HG03045 (cell line): ENCODE measurements around the gene VGF.
"Not testable (repeated sequence)": the region's sequence is repeated elsewhere in the genome, so short reads cannot be mapped to it uniquely, and the experiment has no call there.

ENCODE experiments used
- ATAC-seq: cut with Tn5 transposase; IDR thresholded peaks from one replicate; pipeline ENCODE4 v1.9.1; 2021; ENCODE audit warnings: mild to moderate bottlenecking, moderate library complexity; ENCODE audit not compliant: unreplicated experiment

VGF gene

DNA sequence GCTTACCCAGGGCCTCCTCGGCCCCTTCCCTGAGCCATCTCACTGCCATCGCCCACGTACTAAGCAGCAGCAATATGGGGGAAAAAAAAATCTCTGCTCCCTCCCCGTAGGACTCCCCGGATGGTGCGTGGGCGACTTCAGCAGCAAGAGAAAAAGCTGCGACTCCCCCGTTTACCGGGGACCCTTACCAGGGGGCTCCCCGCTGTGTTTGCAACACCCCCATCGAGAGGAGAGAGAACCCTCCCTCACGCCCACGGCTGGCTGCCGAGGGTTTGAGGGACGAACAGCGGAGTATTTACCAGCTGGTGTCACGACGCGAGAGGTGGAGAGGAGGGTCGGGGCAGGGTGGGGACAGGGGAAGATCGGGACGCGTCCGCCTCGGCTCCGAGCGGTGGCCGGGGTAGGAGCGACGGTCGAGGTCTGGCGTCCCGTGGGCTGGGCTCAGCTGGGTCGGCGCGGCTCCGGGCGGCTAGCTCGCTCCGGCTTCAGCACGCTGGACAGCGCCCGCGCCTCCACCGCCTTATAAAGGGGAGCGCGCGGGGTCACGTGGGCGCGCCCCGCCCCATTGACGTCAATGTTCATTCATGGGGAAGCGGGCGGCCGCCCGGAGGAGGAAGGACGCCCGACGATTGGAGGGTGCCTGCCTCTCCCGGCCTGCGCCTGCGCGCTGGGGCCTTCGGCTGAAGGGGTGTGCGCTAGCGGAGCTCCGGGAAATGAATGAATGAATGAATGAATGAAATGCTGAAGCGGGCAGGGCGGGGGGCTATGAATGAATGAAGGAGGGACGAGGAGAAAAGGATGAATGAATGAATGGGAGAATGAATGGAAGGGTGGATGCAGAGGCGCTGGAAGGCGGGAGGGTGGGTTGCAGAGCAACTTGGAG is at the start of gene VGF:
Gene VGF, minus strand, starts transcription at position 495 of the 883 bp plus-strand sequence. CDS start 726 bp downstream, outside the sequence.
- ATAC-seq = peak; percentile 78

DNA sequence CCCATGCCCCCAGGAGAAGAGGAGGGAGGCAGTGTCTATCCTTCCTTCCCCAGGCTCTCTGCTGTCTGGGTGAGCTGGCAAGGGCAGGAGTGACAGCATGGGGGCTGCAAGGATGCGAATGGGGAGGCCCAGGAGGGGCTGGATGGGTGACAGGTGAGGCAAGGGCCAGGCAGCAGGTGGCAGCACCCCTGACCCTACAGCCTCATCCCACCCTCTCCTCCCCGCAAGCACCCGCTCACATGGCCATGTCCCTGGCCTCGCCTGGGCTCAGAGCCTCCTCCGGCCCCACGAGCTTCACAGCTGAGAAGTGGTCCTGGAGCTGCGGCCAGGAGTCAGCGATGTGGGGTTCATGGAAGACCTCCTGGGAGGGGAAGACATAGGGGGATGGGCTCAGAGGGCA is 46.6 kb upstream of the VGF start:
- ATAC-seq = no peak

DNA sequence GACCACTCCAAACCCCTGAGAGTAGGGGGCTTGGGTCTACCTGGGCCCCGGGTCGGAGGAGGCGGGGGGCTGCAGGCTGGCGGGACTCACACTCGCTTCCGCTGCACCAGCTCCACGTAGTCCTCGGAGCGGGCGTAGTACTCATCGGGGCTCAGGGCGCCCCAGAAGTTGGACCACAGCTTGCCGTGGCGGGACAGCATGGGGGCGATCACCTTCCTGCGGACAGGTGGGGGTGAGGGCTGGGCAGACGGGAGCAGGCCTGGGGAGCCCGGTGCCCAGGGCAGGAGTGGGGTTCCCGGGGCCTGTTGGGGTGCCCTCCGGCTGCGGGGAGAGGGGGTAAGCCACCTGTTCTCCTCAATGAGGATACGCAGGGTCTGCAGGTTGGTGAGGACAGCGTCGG is 46.1 kb upstream of the VGF start:
- ATAC-seq = no peak

DNA sequence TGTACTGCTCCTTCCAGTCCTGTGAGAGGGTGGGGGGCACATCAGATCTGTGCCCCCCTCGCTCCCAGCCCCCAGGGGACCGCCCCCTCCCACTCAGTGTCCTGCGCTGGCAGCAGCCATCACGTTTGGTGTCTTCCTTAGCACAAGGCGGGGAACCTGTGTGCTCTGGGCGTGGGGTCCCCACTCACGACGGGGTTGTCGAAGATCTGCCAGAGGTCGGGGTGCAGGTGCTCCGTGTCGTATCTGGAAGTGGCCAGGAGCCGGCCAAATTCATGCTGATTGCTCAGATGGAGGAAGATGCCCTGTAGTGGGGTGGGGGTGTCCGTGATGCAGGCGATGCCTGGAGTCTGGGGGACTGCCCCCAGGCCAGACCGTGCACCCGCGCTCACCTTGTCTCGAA is 44.8 kb upstream of the VGF start:
- no peak for ATAC-seq

DNA sequence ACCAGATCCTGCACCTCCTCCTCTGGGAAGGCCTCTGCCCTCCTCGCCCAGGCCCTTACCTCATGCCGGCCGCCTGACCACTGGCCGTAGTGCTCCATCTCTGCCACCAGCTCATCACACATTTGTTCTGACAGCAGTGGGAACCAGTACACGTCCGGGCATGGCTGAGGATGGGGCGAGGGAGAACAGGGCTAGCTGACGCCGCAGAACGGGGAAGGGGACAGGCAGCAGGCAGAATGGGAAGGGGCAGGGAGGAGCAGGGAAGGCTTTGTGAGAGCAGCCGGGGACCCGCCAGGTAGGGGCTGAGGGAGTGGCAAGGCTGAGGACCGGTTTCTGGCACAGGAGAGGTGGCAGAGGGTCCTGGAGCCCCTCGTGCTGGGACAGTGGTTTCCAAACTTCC is 43.4 kb upstream of the VGF start:
- no peak for ATAC-seq

DNA sequence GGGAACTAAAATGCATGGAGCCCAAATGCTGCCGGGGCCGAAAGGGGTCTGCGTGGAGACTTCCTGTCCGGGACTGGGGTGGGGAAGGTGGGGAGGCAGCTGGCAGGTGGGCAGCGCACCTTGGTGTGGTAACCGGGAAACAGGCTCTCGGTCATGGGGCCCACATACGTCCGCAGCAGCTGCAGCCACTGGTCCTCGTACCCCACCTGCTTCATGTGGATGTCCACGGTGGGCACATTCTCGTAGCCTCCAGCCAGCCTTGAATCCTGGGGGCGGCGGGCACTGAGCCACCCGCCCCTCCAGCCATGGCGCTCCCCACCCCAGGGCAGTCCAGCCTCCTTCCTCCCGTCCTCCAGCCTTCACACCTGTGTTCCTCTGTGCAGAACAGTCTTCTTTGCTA is 42.1 kb upstream of the VGF start:
- ATAC-seq = no peak

DNA sequence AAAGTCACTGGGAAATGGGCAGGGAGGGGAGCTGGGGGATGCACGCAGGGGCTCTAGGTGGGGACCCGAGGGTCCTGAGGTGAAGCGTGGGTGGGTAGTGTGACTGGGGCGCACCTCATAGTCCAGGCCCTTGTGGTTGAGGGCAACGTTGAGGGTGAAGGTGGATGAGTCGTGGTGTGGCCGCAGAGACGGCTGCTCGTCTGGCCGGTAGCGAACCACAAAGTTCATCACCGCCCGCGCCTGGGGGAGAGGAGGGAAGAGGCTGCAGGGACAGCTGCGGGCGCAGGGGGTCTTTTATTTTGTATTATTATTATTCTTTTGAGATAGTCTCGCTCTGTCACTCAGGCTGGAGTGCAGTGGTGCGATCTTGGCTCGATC is 41.3 kb upstream of the VGF start:
- no peak for ATAC-seq

DNA sequence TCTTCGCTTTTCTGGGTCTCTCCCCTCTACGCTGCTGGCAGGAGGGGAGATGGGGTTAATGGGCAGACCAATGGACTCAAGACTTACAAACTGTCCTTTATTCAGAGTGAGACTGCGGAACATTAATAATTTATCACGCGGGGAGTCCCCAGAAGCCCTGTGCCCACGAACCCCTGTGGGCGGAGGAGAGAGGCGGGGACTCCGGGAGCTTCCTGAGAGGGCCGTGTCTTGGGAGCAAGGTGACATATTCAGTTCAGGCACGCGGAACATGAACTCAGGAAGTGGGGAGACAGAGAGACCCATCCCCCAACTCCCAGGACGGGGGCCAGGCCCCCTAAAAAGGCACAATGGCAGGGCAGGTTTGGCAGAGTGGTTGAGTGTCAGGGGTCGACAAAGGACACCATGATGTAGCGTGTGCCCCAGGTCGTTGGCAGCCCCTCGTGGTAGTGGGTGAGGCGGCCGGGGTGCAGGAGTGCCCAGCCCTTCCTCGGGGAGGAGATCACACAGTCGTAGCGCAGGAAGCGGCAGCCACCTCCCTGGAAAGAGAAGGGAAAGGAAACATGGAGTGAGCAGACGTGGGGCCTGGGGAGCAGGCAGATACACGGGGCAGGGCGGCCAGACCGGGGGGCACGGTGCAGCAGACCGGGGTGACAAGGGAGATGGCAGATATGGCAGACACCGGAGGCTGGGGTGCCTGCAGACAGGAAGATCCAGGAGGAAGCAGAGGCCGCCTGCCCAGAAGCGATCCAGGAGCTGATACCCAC is 40.7 kb upstream of the VGF start:
- no peak for ATAC-seq

DNA sequence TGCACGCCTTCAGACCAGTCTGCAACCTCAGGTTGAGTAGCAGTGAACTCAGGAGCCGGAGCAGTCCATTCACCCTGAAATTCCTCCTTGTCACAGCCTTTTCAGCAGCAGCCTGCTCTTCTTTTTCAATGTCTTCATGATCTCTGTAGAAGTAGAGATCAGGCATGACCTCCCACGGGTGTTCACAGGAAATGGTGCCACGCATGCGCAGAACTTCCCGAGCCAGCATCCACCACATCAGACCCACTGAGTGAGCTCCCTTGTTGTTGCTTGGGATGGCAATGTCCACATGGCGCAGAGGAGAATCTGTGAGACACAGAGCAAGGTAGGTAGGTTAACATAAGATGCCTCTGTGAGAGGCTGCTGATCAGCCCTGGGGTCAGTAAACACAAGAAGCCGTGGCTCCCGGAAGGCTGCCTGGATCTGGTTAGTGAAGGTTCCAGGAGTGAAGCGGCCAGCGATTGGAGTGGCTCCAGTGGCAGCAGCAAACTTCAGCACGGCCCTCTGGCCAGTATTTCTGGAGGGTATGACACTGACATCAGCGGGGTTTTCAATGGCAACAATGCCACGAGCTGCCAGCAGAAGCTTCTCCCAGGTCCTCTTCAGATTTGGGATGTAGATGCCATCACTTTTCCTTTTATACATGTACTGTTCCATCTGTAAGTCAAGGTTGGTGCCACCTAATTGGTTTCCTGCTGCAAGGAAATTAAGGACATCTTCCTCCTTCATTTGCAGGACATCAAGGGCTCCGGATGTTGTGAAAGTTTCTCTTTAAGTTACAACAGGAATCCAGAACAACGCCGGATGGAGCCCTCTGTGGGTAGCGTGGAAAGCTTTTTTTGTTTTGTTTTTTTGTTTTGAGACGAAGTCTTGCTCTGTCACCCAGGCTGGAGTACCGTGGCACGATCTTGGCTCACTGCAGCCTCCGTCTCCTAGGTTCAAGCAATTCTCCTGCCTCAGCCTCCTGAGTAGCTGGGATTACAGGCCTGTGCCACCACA is 38.7 kb upstream of the VGF start:
- not testable (repeated sequence) for ATAC-seq

DNA sequence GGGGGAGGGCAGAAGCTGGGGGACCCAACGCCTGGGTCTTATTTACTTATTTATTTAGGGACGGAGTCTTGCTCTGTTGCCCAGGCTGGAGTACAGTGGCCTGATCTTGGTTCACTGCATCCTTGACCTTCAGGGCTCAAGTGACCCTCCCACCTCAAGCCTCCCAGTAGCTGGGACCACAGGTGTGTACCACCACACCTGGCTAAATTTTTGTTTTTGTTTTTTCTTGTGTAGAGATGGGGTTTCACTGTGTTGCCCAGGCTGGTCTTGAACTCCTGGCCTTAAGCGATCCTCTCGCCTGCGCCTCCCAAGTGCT is 37.2 kb upstream of the VGF start:
- ATAC-seq = no peak

DNA sequence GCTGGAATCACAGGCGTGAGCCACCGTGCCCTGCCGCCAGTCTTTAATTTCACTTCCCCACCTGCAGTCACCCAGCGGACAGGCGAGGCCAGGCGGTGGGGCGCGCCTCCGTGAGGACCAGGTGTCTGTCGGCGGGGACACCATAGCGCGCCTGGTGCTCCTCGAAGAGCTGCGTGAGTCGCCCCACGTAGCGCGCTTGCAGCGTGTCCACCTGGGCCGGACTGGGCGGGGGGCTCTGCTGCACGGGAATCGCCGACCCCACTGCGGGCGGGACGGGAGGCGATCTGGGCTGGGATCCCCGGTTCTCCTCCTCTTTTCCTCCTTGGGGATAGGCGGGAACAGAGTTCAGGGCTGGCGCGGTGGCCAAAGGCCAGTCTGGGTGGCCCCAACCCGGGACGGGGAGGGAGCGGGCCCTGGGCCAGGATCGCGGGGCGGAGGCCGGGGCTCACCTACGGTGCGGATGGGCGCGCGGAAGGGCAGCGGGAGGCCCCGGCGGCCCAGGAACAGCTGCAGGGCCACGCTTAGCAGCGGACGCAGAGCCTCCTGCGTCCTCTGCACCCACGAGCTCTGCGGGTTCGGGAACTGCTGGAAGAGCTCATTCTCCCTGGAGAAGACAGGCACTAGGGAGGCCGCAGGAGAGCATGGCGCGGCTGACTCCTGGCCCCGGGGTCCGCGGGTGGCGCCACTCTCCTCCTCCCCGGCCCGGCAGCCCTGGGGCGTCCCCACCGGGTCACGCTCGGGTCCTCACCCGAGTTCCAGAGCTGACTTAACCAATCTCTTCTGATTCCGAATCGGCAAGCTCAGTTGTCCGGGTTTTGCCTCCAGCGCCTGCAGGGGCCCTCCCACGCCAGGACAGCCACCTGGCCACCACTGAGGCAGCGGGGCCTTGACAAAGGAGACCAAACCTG is 36.6 kb upstream of the VGF start:
- ATAC-seq = no peak

DNA sequence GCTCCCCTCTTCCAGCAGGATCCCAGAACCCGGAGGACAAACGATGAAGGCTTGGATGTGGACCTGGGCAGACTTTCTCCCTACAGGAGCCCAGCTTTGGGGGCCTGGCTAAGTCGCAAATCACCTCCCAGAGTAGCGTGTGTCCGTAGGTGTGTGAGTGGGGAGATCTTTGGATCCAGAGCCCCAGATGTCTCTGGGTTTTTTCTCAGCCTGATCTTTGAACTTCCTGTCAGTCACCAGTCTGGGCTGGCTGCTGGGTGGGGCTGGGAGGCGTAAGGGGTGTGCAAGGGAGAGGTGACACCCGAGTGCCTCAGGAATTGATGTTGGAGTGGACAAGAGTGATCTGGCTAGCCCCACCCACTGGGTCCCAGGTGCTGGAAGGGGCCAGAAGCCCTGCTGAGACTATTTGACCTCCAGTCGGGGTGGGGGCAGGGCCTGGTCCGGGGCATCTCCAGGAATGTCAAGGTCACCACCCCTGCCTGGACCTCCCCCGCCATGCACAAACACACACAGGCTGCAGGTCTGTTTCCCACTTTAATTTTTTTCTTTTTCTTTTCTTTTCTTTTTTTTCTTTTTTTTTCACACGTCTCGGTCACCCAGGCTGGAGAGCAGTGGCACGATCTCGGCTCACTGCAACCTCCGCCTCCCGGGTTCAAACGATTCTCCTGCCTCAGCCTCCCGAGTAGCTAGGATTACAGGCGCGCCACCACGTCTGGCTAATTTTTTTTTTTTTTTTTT is 35.7 kb upstream of the VGF start, which contains the start of gene MOGAT3:
Gene MOGAT3, minus strand, starts transcription at position 175 of the 738 bp plus-strand sequence. CDS start 182 bp downstream, outside the sequence.
- no peak for ATAC-seq

DNA sequence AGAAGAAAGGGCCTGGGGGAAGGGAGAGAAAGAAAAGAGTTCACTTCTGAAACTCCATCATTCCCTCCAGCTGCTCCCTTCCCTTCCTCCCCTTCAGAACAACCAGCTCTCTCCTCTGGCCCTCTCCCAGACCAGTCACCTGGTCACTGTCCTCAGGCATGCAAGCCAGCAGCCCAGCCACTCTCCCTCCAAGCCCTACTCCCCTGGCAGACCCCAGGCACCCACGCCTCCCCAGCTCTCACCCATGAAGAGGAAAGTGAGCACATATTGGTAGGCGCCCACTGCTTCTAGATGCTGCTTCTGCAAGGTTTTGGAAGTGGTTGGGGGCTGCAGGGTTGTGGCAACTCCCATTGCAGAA is 35.1 kb upstream of the VGF start:
- no peak for ATAC-seq

DNA sequence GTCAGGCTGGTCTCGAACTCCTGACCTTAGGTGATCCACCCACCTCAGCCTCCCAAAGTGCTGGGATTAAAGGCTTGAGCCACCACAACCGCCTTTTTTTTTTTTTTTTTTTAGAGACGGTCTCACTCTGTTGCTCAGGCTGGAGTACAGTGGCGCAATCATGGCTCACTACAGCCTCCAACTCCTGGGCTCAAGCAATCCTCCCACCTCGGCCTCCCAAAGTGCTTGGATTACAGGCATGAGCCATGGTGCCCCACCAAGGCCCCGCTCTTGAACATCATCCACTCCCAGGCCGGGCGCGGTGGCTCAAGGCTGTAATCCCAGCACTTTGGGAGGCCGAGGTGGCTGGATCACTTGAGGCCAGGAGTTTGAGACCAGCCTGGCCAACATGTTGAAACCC is 34.2 kb upstream of the VGF start:
- not testable (repeated sequence) for ATAC-seq

DNA sequence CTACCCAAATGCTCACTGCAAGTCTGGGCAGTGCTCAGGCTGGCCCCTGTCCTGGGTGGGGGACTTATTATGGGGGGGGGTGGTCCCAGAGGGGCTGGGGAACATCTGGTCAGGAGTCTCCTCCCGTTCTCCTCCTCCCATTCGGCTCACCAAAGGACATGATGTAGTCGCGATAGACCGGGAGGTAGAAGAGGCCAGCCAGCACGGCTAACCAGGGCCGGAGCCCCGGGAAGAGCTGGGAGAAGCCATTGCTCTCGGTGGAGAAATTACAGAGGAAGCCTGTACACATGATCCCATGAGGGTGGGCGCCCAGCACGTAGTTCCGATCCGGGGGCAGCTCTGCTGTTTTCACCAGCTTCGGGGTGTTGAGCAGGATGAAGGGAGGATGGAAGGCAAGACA is 33.1 kb upstream of the VGF start:
- ATAC-seq = no peak

DNA sequence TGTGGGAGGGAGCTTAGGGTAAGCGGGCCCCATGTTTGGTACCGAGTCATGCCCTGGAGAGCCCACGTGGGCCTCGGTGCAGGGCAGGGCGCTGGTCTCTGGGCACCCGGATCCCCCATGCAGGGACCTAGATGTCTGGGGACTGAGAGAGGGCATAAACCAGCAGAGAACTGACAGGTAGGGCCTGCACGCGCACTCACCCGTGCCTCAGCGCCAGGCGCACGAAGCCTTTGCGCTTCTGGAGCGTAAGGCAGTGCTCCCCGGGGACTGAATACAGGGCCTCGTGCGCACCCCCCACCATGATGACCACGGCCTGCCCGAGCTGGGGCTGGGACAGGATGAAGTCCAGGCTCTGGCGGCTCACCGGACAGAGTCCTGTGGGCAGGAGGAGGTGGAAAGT is 32.6 kb upstream of the VGF start:
- no peak for ATAC-seq

DNA sequence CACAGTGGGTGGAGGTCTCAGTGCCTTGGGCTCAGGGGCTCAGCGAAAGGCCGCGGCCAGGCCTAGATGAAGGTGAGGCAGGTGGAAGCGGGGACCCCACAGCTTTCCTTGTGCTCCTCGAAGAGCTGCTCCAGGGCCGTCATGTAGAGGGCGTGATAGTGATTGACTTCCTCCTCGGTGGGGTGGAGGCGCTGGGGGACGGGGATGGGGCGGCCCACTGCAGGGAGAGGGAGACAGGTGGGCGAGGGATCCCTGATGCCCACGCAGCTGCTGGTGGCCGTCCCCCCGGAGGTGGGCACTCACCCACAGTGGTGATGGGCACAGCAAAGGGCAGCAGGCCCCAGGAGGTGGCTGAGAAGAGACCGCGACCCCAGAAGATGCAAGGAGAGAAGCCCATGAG is 30.5 kb upstream of the VGF start:
- no peak for ATAC-seq

DNA sequence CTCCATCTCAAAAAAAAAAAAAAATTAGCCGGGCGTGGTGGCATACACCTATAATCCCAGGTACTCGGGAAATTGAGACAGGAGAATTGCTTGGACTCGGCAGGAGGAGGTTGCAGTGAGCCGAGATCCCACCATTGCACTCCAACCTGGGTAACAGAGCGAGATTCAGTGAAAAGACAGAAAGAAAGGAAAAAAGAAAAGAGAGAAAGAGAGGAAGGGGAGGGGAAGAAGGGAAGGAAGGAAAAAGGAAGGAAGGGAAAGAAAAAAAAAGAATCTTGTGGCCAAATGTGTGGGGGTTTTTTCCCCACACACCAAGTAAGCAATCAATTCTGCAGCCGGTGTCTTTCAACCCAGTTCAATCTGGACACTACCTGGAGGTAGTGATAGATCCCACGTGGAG is 23.7 kb upstream of the VGF start:
- ATAC-seq = no peak

DNA sequence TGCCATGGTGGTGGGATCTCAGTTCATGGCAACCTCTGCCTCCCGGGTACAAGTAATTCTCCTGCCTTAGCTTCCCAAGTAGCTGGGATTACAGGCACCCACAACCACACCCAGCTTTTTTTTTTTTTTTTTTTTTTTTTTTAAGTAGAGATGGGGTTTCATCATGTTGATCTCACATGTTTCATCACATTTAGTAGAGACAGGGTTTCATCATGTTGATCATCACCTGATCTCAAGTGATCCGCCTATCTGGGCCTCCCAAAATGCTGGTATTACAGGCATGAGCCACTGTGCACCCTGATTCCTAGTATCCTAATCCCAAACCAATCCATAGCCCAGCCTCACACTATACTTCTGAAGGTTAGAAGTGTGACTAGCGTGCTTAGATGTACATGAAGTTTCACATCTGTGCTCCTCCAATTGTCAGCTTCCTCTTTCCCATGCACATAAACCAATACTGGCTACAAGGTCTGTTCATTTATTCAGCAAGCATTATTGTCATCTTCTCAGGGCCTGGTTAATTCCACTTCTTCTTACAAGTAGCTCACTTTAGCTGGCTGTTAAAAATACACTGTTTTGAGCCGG is 21.6 kb upstream of the VGF start:
- ATAC-seq = no peak
